ENCODE data around the gene RNF157. TPM values are rescaled to one million over a fixed set of nuclear protein-coding genes. Genes with fewer than 3 reads are reported as not detected.
"Not testable (repeated sequence)": the region's sequence is repeated elsewhere in the genome, so short reads cannot be mapped to it uniquely, and the experiment has no call there.

Gene RNF157
- total RNA-seq, 1 experiment from 2014 or later: 0.86 TPM

DNA sequence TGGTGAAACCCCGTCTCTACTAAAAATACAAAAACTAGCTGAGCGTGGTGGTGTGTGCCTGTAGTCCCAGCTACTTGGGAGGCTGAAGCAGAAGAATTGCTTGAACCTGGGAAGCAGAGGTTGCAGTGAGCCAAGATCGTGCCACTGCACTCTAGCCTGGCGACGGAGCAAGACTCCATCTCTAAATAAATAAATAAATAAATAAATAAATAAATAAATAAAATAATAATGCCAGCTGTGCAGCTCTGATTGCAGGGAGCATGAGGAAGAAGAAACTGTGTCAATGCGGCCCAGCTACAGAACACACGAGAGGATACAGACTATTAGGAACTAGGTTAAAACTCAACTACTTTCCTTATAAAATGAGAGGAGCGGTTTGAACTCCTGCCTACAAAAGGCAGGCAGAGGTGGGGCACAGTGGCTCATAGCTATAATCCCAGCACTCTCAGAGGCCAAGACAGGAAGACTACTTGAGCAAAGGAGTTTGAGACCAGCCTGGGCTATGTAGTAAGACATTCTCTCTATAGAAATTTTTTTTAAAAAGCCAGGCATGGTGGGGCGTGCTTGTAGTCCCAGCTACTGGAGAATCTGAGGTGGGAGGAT is 34.6 kb downstream of the RNF157 start:
- H2AFZ ChIP-seq (ENCODE audit: low read depth, low read length, poor library complexity, severe bottlenecking); H3K27me3 ChIP-seq (ENCODE audit: insufficient read depth, low read length); ATAC-seq; H3K36me3 ChIP-seq (ENCODE audit: control insufficient read depth in 1 of 2, insufficient read depth in 2 of 2, low read length in 2 of 2); H3K9me3 ChIP-seq (ENCODE audit: control insufficient read depth in 1 of 2, insufficient read depth in 1 of 2, low read depth in 1 of 2, low read length in 2 of 2); intact Hi-C loops (cut with micrococcal nuclease); H3K9ac ChIP-seq (ENCODE audit: low read length); POLR2A ChIA-PET; H3K79me2 ChIP-seq (ENCODE audit: insufficient read depth, low read length); H3K4me3 ChIP-seq (replicated peaks in 1 of 2; ENCODE audit: low read depth in 1 of 2, low read length in 2 of 2); H4K20me1 ChIP-seq (ENCODE audit: insufficient read depth); H3K27ac ChIP-seq (ENCODE audit: low read depth, low read length); H3K9me2 ChIP-seq (ENCODE audit: insufficient read depth); BruUV-seq (replicated peaks); DNase-seq (ENCODE audit: low read depth, low spot score); RAD21 ChIA-PET (ENCODE audit: low non-redundant PET in 1 of 2, low total read pairs in 2 of 2, uncharacterized antibody in 2 of 2, unreplicated experiment in 2 of 2); H3K4me2 ChIP-seq (ENCODE audit: low read length); CTCF ChIA-PET: not testable (repeated sequence)
- peaks cover 15 to 21% of the 10 kb centered on the region in 2 experiments for H3K4me1 ChIP-seq (ENCODE audit: control insufficient read depth in 1 of 2, insufficient read depth in 2 of 2, low read length in 2 of 2)

DNA sequence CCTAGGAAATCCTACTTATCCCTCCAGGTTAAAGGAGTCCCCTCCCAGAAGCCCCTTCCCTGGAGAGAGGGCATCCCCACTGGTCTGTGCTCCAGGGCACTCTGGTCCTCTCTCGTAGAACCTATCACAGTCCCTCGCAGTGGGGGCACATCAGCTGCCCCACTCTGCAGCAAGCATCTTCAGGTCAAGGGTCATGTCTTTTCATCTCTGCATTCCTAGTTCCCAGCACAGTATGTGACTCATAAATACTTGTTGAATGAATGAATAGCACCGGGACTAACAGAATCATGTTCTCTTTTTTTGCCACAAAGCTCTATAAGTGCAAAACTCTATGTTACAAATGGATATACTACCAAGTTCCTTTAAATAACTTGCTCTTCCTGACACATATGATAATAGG is 36.0 kb downstream of the RNF157 start:
- H3K4me3 ChIP-seq (replicated peaks in 1 of 2; ENCODE audit: low read depth in 1 of 2, low read length in 2 of 2): no peak overlapping the region
- POLR2A ChIA-PET: no interaction called here
- RAD21 ChIA-PET (ENCODE audit: low non-redundant PET in 1 of 2, low total read pairs in 2 of 2, uncharacterized antibody in 2 of 2, unreplicated experiment in 2 of 2): no interaction called here
- no peaks in the 10 kb centered on the region for H3K36me3 ChIP-seq (ENCODE audit: control insufficient read depth in 1 of 2, insufficient read depth in 2 of 2, low read length in 2 of 2)
- CTCF ChIA-PET: no interaction called here
- H3K27me3 ChIP-seq (ENCODE audit: insufficient read depth, low read length): no peaks in the 10 kb centered on the region
- H3K79me2 ChIP-seq (ENCODE audit: insufficient read depth, low read length): no peaks in the 10 kb centered on the region
- H3K27ac ChIP-seq (ENCODE audit: low read depth, low read length): no peak overlapping the region
- no peak overlapping the region for H3K9ac ChIP-seq (ENCODE audit: low read length)
- peak; percentile 82 for ATAC-seq
- H3K9me2 ChIP-seq (ENCODE audit: insufficient read depth): no peaks in the 10 kb centered on the region
- BruUV-seq (replicated peaks): no TSS peak
- H4K20me1 ChIP-seq (ENCODE audit: insufficient read depth): no peaks in the 10 kb centered on the region
- DNase-seq (ENCODE audit: low read depth, low spot score): no peak
- intact Hi-C loops (cut with micrococcal nuclease): no loop called here
- peak overlapping the region; percentile 0 for H2AFZ ChIP-seq (ENCODE audit: low read depth, low read length, poor library complexity, severe bottlenecking)
- no peaks in the 10 kb centered on the region for H3K9me3 ChIP-seq (ENCODE audit: control insufficient read depth in 1 of 2, insufficient read depth in 1 of 2, low read depth in 1 of 2, low read length in 2 of 2)
- peaks cover 11 to 13% of the 10 kb centered on the region in 2 experiments for H3K4me1 ChIP-seq (ENCODE audit: control insufficient read depth in 1 of 2, insufficient read depth in 2 of 2, low read length in 2 of 2)
- peak overlapping the region; percentile 36 for H3K4me2 ChIP-seq (ENCODE audit: low read length)
- TF ChIP-seq CEBPB (IDR thresholded peaks at IDR 0.05; ENCODE audit: low read depth) (no peak), TCF7L2 (IDR thresholded peaks at IDR 0.05; ENCODE audit: borderline replicate concordance, extremely low read depth, insufficient read depth, insufficient read length) (peak; percentile 44), EZH2phosphoT487 (IDR thresholded peaks at IDR 0.05; ENCODE audit: borderline replicate concordance) (no peak), ZNF274 (IDR thresholded peaks at IDR 0.05; ENCODE audit: low read depth, low read length) (no peak), POLR2AphosphoS5 (IDR thresholded peaks at IDR 0.05; ENCODE audit: low read depth, low read length) (no peak), SP1 (IDR thresholded peaks at IDR 0.05; ENCODE audit: low read depth) (no peak), SRF (IDR thresholded peaks at IDR 0.05; ENCODE audit: low read depth) (no peak), EZH2 (IDR thresholded peaks at IDR 0.05) (no peak), ELF1 (IDR thresholded peaks at IDR 0.05; ENCODE audit: borderline replicate concordance, low read depth) (no peak), SIN3A (IDR thresholded peaks at IDR 0.05; ENCODE audit: low read depth) (no peak), RAD21 (IDR thresholded peaks at IDR 0.05; ENCODE audit: low read depth) (no peak), EGR1 (IDR thresholded peaks at IDR 0.05; ENCODE audit: low read depth) (no peak), POLR2A (IDR thresholded peaks at IDR 0.05; ENCODE audit: borderline replicate concordance, extremely low read depth, insufficient read depth, insufficient read length) (no peak), ZFX (IDR thresholded peaks at IDR 0.05) (no peak), JUND (IDR thresholded peaks at IDR 0.05) (peak; percentile 48)
- TF ChIP-seq, protein P1, sequence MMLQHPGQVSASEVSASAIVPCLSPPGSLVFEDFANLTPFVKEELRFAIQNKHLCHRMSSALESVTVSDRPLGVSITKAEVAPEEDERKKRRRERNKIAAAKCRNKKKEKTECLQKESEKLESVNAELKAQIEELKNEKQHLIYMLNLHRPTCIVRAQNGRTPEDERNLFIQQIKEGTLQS (IDR thresholded peaks at IDR 0.05): no peak
- TF ChIP-seq, protein P2, sequence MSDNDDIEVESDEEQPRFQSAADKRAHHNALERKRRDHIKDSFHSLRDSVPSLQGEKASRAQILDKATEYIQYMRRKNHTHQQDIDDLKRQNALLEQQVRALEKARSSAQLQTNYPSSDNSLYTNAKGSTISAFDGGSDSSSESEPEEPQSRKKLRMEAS (IDR thresholded peaks at IDR 0.05): no peak
- TF ChIP-seq, protein P3, sequence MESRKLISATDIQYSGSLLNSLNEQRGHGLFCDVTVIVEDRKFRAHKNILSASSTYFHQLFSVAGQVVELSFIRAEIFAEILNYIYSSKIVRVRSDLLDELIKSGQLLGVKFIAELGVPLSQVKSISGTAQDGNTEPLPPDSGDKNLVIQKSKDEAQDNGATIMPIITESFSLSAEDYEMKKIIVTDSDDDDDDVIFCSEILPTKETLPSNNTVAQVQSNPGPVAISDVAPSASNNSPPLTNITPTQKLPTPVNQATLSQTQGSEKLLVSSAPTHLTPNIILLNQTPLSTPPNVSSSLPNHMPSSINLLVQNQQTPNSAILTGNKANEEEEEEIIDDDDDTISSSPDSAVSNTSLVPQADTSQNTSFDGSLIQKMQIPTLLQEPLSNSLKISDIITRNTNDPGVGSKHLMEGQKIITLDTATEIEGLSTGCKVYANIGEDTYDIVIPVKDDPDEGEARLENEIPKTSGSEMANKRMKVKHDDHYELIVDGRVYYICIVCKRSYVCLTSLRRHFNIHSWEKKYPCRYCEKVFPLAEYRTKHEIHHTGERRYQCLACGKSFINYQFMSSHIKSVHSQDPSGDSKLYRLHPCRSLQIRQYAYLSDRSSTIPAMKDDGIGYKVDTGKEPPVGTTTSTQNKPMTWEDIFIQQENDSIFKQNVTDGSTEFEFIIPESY (IDR thresholded peaks at IDR 0.05; ENCODE audit: extremely low read depth, insufficient replicate concordance, low read length): no peak
- TF ChIP-seq, protein P4, sequence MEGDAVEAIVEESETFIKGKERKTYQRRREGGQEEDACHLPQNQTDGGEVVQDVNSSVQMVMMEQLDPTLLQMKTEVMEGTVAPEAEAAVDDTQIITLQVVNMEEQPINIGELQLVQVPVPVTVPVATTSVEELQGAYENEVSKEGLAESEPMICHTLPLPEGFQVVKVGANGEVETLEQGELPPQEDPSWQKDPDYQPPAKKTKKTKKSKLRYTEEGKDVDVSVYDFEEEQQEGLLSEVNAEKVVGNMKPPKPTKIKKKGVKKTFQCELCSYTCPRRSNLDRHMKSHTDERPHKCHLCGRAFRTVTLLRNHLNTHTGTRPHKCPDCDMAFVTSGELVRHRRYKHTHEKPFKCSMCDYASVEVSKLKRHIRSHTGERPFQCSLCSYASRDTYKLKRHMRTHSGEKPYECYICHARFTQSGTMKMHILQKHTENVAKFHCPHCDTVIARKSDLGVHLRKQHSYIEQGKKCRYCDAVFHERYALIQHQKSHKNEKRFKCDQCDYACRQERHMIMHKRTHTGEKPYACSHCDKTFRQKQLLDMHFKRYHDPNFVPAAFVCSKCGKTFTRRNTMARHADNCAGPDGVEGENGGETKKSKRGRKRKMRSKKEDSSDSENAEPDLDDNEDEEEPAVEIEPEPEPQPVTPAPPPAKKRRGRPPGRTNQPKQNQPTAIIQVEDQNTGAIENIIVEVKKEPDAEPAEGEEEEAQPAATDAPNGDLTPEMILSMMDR (IDR thresholded peaks at IDR 0.05 in 2 of 3, conservative IDR thresholded peaks at IDR 0.05 in 1 of 3; ENCODE audit: borderline replicate concordance in 1 of 3, insufficient read depth in 1 of 3, low read depth in 2 of 3, low read length in 2 of 3): no peak

Measured in HCT116 (cell line).